Uterus (tissue), 2 donors: ENCODE data around the gene RBMS3.

Experiments used
- POLR2A ChIP-seq, 2 donors: fragments of 450-650 bp; IDR thresholded peaks; one replicate each; pipeline ENCODE4 v1.6.1; 2016; ENCODE audit warnings: antibody characterized with exemption in 2 of 2, mild to moderate bottlenecking in 1 of 2, moderate library complexity in 1 of 2
- TF ChIP-seq, protein P1 (sequence below), 4 experiments: fragments of 200-600 bp in 2 of 4; fragments of 450-650 bp in 2 of 4; sonication (generic) in 2 of 4; IDR thresholded peaks; one replicate each; pipeline ENCODE4 v1.5.1; 2016 to 2019; ENCODE audit warnings: antibody characterized with exemption in 4 of 4, mild to moderate bottlenecking in 2 of 4, moderate library complexity in 1 of 4

DNA sequence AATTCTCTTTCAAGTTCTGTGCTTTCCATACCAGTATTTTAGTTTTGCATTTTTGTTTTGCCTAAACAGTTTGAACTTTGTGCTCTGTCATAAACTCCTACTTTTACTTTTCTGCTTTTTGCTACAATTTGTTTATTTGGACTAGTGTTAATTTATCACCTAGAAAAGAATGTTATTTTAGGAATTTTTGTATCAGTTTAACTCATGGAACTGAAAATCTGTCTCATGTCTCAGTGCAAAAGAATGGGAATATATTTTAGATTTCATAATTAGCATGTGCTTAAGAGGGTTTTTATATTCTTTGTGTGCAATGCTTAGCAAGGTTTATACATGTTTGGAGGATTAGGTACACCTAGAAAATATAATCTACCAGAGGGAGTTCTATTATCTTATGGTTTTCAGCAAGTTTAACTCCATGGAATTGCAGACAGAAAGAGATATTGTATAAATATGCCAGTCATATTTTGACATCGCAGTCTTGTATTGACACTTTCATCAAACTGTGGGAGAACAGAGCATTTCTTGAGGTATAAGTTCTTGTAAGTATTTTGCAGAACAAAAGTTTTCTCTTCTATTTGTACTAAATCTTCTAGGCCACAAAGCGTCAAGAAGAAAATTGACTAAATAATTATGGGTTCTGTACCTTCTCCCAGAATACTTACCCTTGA, 409.9 kb downstream of the RBMS3 start:
- TF ChIP-seq, protein P1, sequence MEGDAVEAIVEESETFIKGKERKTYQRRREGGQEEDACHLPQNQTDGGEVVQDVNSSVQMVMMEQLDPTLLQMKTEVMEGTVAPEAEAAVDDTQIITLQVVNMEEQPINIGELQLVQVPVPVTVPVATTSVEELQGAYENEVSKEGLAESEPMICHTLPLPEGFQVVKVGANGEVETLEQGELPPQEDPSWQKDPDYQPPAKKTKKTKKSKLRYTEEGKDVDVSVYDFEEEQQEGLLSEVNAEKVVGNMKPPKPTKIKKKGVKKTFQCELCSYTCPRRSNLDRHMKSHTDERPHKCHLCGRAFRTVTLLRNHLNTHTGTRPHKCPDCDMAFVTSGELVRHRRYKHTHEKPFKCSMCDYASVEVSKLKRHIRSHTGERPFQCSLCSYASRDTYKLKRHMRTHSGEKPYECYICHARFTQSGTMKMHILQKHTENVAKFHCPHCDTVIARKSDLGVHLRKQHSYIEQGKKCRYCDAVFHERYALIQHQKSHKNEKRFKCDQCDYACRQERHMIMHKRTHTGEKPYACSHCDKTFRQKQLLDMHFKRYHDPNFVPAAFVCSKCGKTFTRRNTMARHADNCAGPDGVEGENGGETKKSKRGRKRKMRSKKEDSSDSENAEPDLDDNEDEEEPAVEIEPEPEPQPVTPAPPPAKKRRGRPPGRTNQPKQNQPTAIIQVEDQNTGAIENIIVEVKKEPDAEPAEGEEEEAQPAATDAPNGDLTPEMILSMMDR (IDR thresholded peaks at IDR 0.05), result no peak
- TF ChIP-seq POLR2A (IDR thresholded peaks at IDR 0.05), result no peak
